ENCODE results near the gene DLX1.

The DLX1 gene

DNA sequence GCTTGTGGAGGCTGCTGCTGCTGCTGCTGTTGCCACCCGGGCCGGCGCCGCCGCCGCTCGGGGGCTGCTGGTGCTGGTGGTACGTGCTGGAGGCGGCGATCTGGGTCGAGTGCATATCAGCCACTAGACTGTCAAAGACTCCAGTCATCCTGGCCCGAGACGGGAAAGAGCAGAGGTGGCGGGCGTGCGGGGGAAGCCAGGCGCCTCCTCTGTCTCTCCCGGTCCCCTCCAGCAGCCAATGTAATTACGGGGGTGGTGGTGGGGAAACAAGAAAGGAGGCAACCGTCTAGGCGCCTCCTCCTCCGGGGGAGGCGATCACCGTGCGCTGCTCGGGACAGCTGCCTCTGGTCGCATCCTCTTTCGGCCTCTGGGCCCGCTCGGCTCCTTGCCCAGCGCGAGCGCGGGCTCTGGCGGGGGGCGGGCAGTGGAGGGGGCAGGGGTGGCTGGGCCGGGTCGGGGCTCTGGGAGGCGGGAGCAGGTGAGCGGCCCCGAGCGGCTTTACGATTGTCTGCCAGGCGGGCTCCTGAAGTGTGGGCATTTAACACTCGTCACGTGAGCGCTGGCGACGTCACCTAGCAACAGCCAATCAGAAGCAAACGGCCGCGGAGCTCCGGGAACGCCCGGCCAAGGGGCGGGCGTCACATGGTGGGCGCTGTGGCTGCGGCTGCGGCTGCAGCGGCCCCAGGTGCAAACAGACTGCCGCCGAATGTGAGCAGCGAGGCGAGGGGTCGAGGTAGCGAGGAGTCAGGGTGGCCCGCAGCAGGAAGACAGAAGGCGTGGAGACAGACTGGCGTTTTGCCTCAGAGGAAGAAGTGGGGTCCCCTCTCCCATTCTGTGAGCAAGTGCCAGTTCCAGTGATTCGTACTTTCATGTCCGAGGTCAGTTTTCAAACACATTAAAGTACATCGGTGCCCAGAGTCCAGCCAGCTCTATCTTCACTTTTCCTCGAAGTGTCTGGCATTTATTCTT lies 17.4 kb downstream of the DLX1 start, which contains the start of gene DLX2:
Gene DLX2 (minus strand): TSS at position 510 of the 969 bp plus-strand sequence. CDS start 362 bp downstream, at position 148.
- Histone ChIP-seq H3K4me1 (ENCODE audit: control insufficient read depth, insufficient read depth, low read length) (peaks cover 14% of the 10 kb centered on the region), H3K27ac (ENCODE audit: extremely low read depth, low read depth, low read length) (peak within 1 kb of the TSS; percentile 99), H3K36me3 (ENCODE audit: control insufficient read depth in 2 of 2, insufficient read depth in 1 of 2, low read length in 2 of 2) (peaks cover 0 to 22% of the 10 kb centered on the region in 2 experiments; a peak in 1 of 3 replicates), H3K9me3 (ENCODE audit: control insufficient read depth, insufficient read depth, low read depth, low read length) (no peaks in the 10 kb centered on the region), H3K4me3 (ENCODE audit: low read depth, low read length) (peak within 1 kb of the TSS; percentile 67)
- CTCF ChIA-PET = interaction anchor here (0.5 to 4.5 kb wide), 22 partner anchors 11 to 532 kb away, joined by 3 to 31 read pairs (median 4); partner anchors contain the start of genes DLX1 and HAT1
- POLR2A ChIA-PET = interaction anchor here (0.6 to 8.7 kb wide), 33 partner anchors 9 to 400 kb away, joined by 3 to 82 read pairs (median 4); partner anchors contain the start of genes DLX1, HAT1 and SLC25A12
- TF ChIP-seq ZBTB20 (tag by site-specific recombination; IDR thresholded peaks at IDR 0.05) (peak; percentile 33; the same call in 1 of the 2 replicates), ZNF561 (tag by site-specific recombination; IDR thresholded peaks at IDR 0.05; ENCODE audit: borderline replicate concordance) (peak; percentile 24; the same call in 1 of the 2 replicates), ZIC2 (tag by site-specific recombination; IDR thresholded peaks at IDR 0.05) (peak; percentile 39; the same call in 1 of the 2 replicates), ZNF10 (tag by site-specific recombination; IDR thresholded peaks at IDR 0.05) (no peak), WT1 (tag by site-specific recombination; IDR thresholded peaks at IDR 0.05) (peak; percentile 74), OSR2 (tag by site-specific recombination; IDR thresholded peaks at IDR 0.05) (peak; percentile 95), ZNF2 (tag by site-specific recombination; IDR thresholded peaks at IDR 0.05) (peak; percentile 52), KLF16 (tag by site-specific recombination; IDR thresholded peaks at IDR 0.05) (0 out of 2 replicates have a peak, but pooled peaks have one; percentile 1), KLF7 (tag by site-specific recombination; IDR thresholded peaks at IDR 0.05; ENCODE audit: borderline replicate concordance) (no peak), KLF17 (tag by site-specific recombination; IDR thresholded peaks at IDR 0.05) (0 out of 2 replicates have a peak, but pooled peaks have one; percentile 22), ZNF140 (tag by site-specific recombination; IDR thresholded peaks at IDR 0.05) (no peak), ZNF302 (tag by site-specific recombination; IDR thresholded peaks at IDR 0.05; ENCODE audit: low read depth) (no peak), GLIS2 (tag by site-specific recombination; IDR thresholded peaks at IDR 0.05) (peak; percentile 78), ZBTB48 (tag by site-specific recombination; IDR thresholded peaks at IDR 0.05) (0 out of 2 replicates have a peak, but pooled peaks have one; percentile 9), ZFP3 (tag by site-specific recombination; IDR thresholded peaks at IDR 0.05; ENCODE audit: low read depth) (no peak), ZBTB7A (tag by site-specific recombination; IDR thresholded peaks at IDR 0.05; ENCODE audit: low read depth) (peak; percentile 86), KLF8 (tag by site-specific recombination; IDR thresholded peaks at IDR 0.05) (no peak; the same call in 1 of the 2 replicates), ZNF629 (tag by site-specific recombination; IDR thresholded peaks at IDR 0.05) (peak; percentile 70), ZNF449 (tag by site-specific recombination; IDR thresholded peaks at IDR 0.05) (peak; percentile 78; the same call in 1 of the 2 replicates), SETDB1 (IDR thresholded peaks at IDR 0.05; ENCODE audit: insufficient read length, low read length) (peak; percentile 24), TCF7L2 (IDR thresholded peaks at IDR 0.05; ENCODE audit: borderline replicate concordance, low read depth, low read length) (no peak)
- TF ChIP-seq, protein P1, sequence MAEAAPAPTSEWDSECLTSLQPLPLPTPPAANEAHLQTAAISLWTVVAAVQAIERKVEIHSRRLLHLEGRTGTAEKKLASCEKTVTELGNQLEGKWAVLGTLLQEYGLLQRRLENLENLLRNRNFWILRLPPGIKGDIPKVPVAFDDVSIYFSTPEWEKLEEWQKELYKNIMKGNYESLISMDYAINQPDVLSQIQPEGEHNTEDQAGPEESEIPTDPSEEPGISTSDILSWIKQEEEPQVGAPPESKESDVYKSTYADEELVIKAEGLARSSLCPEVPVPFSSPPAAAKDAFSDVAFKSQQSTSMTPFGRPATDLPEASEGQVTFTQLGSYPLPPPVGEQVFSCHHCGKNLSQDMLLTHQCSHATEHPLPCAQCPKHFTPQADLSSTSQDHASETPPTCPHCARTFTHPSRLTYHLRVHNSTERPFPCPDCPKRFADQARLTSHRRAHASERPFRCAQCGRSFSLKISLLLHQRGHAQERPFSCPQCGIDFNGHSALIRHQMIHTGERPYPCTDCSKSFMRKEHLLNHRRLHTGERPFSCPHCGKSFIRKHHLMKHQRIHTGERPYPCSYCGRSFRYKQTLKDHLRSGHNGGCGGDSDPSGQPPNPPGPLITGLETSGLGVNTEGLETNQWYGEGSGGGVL (tag by site-specific recombination; IDR thresholded peaks at IDR 0.05) = peak; percentile 88
- TF ChIP-seq, protein P2, sequence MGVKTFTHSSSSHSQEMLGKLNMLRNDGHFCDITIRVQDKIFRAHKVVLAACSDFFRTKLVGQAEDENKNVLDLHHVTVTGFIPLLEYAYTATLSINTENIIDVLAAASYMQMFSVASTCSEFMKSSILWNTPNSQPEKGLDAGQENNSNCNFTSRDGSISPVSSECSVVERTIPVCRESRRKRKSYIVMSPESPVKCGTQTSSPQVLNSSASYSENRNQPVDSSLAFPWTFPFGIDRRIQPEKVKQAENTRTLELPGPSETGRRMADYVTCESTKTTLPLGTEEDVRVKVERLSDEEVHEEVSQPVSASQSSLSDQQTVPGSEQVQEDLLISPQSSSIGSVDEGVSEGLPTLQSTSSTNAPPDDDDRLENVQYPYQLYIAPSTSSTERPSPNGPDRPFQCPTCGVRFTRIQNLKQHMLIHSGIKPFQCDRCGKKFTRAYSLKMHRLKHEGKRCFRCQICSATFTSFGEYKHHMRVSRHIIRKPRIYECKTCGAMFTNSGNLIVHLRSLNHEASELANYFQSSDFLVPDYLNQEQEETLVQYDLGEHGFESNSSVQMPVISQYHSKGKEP (tag by site-specific recombination; IDR thresholded peaks at IDR 0.05) = peak; percentile 100
- TF ChIP-seq, protein P3, sequence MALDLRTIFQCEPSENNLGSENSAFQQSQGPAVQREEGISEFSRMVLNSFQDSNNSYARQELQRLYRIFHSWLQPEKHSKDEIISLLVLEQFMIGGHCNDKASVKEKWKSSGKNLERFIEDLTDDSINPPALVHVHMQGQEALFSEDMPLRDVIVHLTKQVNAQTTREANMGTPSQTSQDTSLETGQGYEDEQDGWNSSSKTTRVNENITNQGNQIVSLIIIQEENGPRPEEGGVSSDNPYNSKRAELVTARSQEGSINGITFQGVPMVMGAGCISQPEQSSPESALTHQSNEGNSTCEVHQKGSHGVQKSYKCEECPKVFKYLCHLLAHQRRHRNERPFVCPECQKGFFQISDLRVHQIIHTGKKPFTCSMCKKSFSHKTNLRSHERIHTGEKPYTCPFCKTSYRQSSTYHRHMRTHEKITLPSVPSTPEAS (tag by site-specific recombination; IDR thresholded peaks at IDR 0.05) = no peak
- TF ChIP-seq, protein P4, sequence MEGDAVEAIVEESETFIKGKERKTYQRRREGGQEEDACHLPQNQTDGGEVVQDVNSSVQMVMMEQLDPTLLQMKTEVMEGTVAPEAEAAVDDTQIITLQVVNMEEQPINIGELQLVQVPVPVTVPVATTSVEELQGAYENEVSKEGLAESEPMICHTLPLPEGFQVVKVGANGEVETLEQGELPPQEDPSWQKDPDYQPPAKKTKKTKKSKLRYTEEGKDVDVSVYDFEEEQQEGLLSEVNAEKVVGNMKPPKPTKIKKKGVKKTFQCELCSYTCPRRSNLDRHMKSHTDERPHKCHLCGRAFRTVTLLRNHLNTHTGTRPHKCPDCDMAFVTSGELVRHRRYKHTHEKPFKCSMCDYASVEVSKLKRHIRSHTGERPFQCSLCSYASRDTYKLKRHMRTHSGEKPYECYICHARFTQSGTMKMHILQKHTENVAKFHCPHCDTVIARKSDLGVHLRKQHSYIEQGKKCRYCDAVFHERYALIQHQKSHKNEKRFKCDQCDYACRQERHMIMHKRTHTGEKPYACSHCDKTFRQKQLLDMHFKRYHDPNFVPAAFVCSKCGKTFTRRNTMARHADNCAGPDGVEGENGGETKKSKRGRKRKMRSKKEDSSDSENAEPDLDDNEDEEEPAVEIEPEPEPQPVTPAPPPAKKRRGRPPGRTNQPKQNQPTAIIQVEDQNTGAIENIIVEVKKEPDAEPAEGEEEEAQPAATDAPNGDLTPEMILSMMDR (tag by site-specific recombination; IDR thresholded peaks at IDR 0.05) = peak; percentile 57; the same call in 1 of the 2 replicates
- TF ChIP-seq, protein P5, sequence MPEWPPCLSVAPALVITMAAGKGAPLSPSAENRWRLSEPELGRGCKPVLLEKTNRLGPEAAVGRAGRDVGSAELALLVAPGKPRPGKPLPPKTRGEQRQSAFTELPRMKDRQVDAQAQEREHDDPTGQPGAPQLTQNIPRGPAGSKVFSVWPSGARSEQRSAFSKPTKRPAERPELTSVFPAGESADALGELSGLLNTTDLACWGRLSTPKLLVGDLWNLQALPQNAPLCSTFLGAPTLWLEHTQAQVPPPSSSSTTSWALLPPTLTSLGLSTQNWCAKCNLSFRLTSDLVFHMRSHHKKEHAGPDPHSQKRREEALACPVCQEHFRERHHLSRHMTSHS (tag by site-specific recombination; IDR thresholded peaks at IDR 0.05) = no peak
